GM12878 (cell line): Measurements from ENCODE around the gene WNK2. TPM values are rescaled to one million over a fixed set of nuclear protein-coding genes. Genes with fewer than 3 reads are reported as not detected.

Experiments used
- ATAC-seq: fragments of 200-7000 bp; cut with Tn5 transposase; 3 replicates; pipeline ENCODE4 v1.9.1; 2020; ENCODE audit warnings: mild to moderate bottlenecking, moderate library complexity
- BruUV-seq: library from RNA; stranded (reverse); fragments of 400-500 nt; replicated peaks from 2 replicates; lab custom pipeline; 2021; lab: Mats Ljungman, UMichigan
- CTCF ChIA-PET: fragments of 300-600 bp; sonication (Branson Sonifier 250); formaldehyde crosslinking; extraction: SDS; loops from one replicate; lab custom pipeline; 2021; ENCODE audit warnings: inconsistent platforms; lab: Yijun Ruan, JAX
- POLR2A ChIA-PET: fragments of 350-600 bp; formaldehyde crosslinking; extraction: SDS; loops from one replicate; lab custom pipeline; 2021; ENCODE audit warnings: inconsistent platforms; lab: Charles Lee
- RAD21 ChIA-PET: fragments of 300-600 bp; sonication (Branson Sonifier 250); formaldehyde crosslinking; loops from one replicate; lab custom pipeline; 2023; ENCODE audit warnings: antibody characterized with exemption; ENCODE audit not compliant: unreplicated experiment; lab: Charles Lee
- SMC1A ChIA-PET: fragments of 300-600 bp; sonication (Branson Sonifier 250); formaldehyde crosslinking; loops from one replicate; lab custom pipeline; 2023; ENCODE audit not compliant: unreplicated experiment, uncharacterized antibody; lab: Charles Lee
- DNase-seq: peaks from one replicate; pipeline ENCODE4 v3.0.0-alpha.2; 2011; ENCODE audit warnings: low read depth, low spot score
- FAIRE-seq: peaks from 3 replicates; lab custom pipeline; 2011; peaks lifted over from hg19 to GRCh38; lab: Jason Lieb, UNC
- H2AFZ ChIP-seq: 2 replicates; pipeline ENCODE4 v1.6.0; 2011; ENCODE audit warnings: low read depth, low read length, control low read depth; ENCODE audit not compliant: control insufficient read depth
- H3K27ac ChIP-seq: 2 replicates; pipeline ENCODE4 v1.5.1; 2011; ENCODE audit warnings: control low read depth; ENCODE audit not compliant: control insufficient read depth, insufficient read depth
- H3K27me3 ChIP-seq, 2 experiments: replicated peaks in 1 of 2; 2 replicates each; pipeline versions ENCODE4 v1.6.0 to v1.6.1; 2011; ENCODE audit warnings: low read length in 1 of 2; ENCODE audit not compliant: control insufficient read depth in 2 of 2, insufficient read depth in 2 of 2
- H3K36me3 ChIP-seq, 2 experiments: 2 replicates each; pipeline ENCODE4 v1.5.1; 2011; ENCODE audit warnings: low read length in 1 of 2; ENCODE audit not compliant: control insufficient read depth in 2 of 2, insufficient read depth in 2 of 2
- H3K4me1 ChIP-seq: 2 replicates; pipeline ENCODE4 v1.6.1; 2011; ENCODE audit warnings: mild to moderate bottlenecking, low read length, moderate library complexity, mixed read lengths; ENCODE audit not compliant: control insufficient read depth, insufficient read depth
- H3K4me2 ChIP-seq: 2 replicates; pipeline ENCODE4 v1.6.0; 2011; ENCODE audit warnings: control low read depth; ENCODE audit not compliant: control insufficient read depth, insufficient read depth
- H3K4me3 ChIP-seq: fragments of 200-600 bp; sonication (generic); 2 replicates; pipeline ENCODE4 v1.5.1; 2016
- H3K79me2 ChIP-seq: 2 replicates; pipeline ENCODE4 v1.6.0; 2011; ENCODE audit warnings: low read length; ENCODE audit not compliant: control insufficient read depth, insufficient read depth
- H3K9ac ChIP-seq: 2 replicates; pipeline ENCODE4 v1.8.0; 2011; ENCODE audit warnings: low read length, control low read depth, mixed read lengths; ENCODE audit not compliant: control insufficient read depth, insufficient read depth
- H3K9me3 ChIP-seq: replicated peaks from 3 replicates; pipeline ENCODE4 v1.5.1; 2011; ENCODE audit warnings: mild to moderate bottlenecking, low read length; ENCODE audit not compliant: control insufficient read depth, insufficient read depth
- H4K20me1 ChIP-seq: 2 replicates; pipeline ENCODE4 v1.6.0; 2011; ENCODE audit not compliant: control insufficient read depth, insufficient read depth
- CUX1 ChIP-seq: IDR thresholded peaks from 2 replicates; pipeline ENCODE4 v1.6.1; 2012; ENCODE audit warnings: improper control_type of control experiment, low read depth, low read length; ENCODE audit not compliant: insufficient replicate concordance
- HDAC2 ChIP-seq: fragments of 200-600 bp; sonication (generic); IDR thresholded peaks from 2 replicates; pipeline ENCODE4 v1.6.1; 2017
- TBL1XR1 ChIP-seq: IDR thresholded peaks from 2 replicates; pipeline ENCODE4 v1.6.1; 2012; ENCODE audit warnings: low read depth, low read length, improper control_type of control experiment
- ZNF207 ChIP-seq: fragments of 450-650 bp; IDR thresholded peaks from 2 replicates; pipeline ENCODE4 v1.6.1; 2014; ENCODE audit warnings: antibody characterized with exemption, mild to moderate bottlenecking, borderline replicate concordance
- ZNF592 ChIP-seq: fragments of 450-650 bp; IDR thresholded peaks from 2 replicates; pipeline ENCODE4 v1.6.1; 2017; ENCODE audit warnings: mild to moderate bottlenecking, moderate library complexity
- WGBS: methylation state at CpG from one replicate; pipeline ENCODE4 v1.1.6; 2016; ENCODE audit warnings: low lambda C conversion rate; ENCODE audit not compliant: insufficient replicate concordance, insufficient coverage; ENCODE audit errors: missing lambda C conversion rate; 5-methylcytosine and 5-hydroxymethylcytosine counted together
- in situ Hi-C: fragments of 300-500 bp; cut with MboI; formaldehyde crosslinking; loops from 9 replicates; pipeline ENCODE4 v1.14.3; 2018; ENCODE audit warnings: mixed read lengths
- intact Hi-C: fragments of 100-400 bp; cut with micrococcal nuclease; formaldehyde crosslinking; loops from one replicate; pipeline ENCODE4 v1.14.2; 2022; ENCODE audit not compliant: unreplicated experiment
- polyA plus RNA-seq, 11 experiments: library from polyadenylated mRNA; depleted of rRNA in 4 of 11; unstranded in 6 of 11; stranded (reverse) in 5 of 11; fragments of >200 nt; fragmentation: Nextera tagmentation in 4 of 11; fragmentation: Illumina TruSeq in 1 of 11; extraction: Ambion mirVana in 4 of 11; extraction: Trizol in 1 of 11; gene quantifications; 1 replicate in 1 of 11; 2 replicates in 10 of 11; pipeline versions ENCODE4 v1.2.1 to v1.2.3, GENCODE V29; 2011 to 2016; ENCODE audit warnings: inconsistent platforms in 2 of 11, missing spikeins in 2 of 11, low read depth in 1 of 11
- total RNA-seq, 4 experiments: library from RNA; depleted of rRNA in 3 of 4; stranded (reverse); fragments of >200 nt in 3 of 4; fragmentation: Illumina TruSeq in 1 of 4; extraction: Trizol in 1 of 4; gene quantifications; 2 replicates each; pipeline versions ENCODE4 v1.2.1 to v1.2.3, GENCODE V29; 2013 to 2021

Gene WNK2
- total and polyA plus RNA-seq, 10 of the 15 experiments (the other 5 are each of a cell fraction or from before 2014, with no cell fraction given) = 0.15 TPM; not detected in 9

- H2AFZ ChIP-seq = no peak overlapping the region
- no peaks in the 10 kb centered on the region for H3K79me2 ChIP-seq
- ChIA-PET SMC1A (no interaction called here), CTCF (no interaction called here), RAD21 (no interaction called here), POLR2A (no interaction called here)
- no peak overlapping the region for H3K4me2 ChIP-seq
- ATAC-seq (no peak), FAIRE-seq (no peak), DNase-seq (no peak)
- no peaks in the 10 kb centered on the region for H3K9me3 ChIP-seq
- no peak overlapping the region for H3K27ac ChIP-seq
- BruUV-seq = no TSS peak
- no peak overlapping the region for H3K9ac ChIP-seq
- no peaks in the 10 kb centered on the region for H3K36me3 ChIP-seq
- TF ChIP-seq ZNF207 (no peak), ZNF592 (no peak), TBL1XR1 (no peak), CUX1 (no peak), HDAC2 (no peak)
- no peaks in the 10 kb centered on the region for H3K4me1 ChIP-seq
- in situ Hi-C loops = no loop called here
- no peak overlapping the region for H3K4me3 ChIP-seq
- intact Hi-C loops = no loop called here
- WGBS = 45% methylated on average over 5 of the region's 5 CpGs
- peaks cover 0 to 2% of the 10 kb centered on the region in 2 experiments; a peak in 2 of 4 replicates for H3K27me3 ChIP-seq
- no peaks in the 10 kb centered on the region for H4K20me1 ChIP-seq
Observed at GRCh38 chr9:93245437-93245970, 61.6 kb downstream of the WNK2 start.
